DND-41 (cell line): ENCODE results near the gene RBAK.
"Not testable (repeated sequence)": the region's sequence is repeated elsewhere in the genome, so short reads cannot be mapped to it uniquely, and the experiment has no call there.

Source experiments
- ATAC-seq: fragments of 200-7000 bp; cut with Tn5 transposase; 3 replicates; pipeline ENCODE4 v1.9.1; 2021; ENCODE audit warnings: low read depth; ENCODE audit not compliant: insufficient read depth
- DNase-seq: peaks from one replicate; pipeline ENCODE4 v3.0.0-alpha.2; 2020
- H2AFZ ChIP-seq: 2 replicates; pipeline ENCODE4 v1.6.0; 2012; ENCODE audit warnings: low read depth, low read length
- H3K27ac ChIP-seq: 2 replicates; pipeline ENCODE4 v1.5.1; 2012; ENCODE audit warnings: low read length, inconsistent platforms
- H3K27me3 ChIP-seq: fragments of 200-600 bp; sonication (generic); 2 replicates; pipeline ENCODE4 v1.6.0; 2012; ENCODE audit warnings: low read length, mild to moderate bottlenecking, inconsistent platforms; ENCODE audit not compliant: insufficient read depth, poor library complexity
- H3K36me3 ChIP-seq: 2 replicates; pipeline ENCODE4 v1.5.1; 2012; ENCODE audit warnings: low read length, inconsistent platforms; ENCODE audit not compliant: insufficient read depth
- H3K4me1 ChIP-seq: 2 replicates; pipeline ENCODE4 v1.5.1; 2012; ENCODE audit warnings: mild to moderate bottlenecking, low read length; ENCODE audit not compliant: insufficient read depth
- H3K4me2 ChIP-seq: 2 replicates; pipeline ENCODE4 v1.6.0; 2012; ENCODE audit warnings: mild to moderate bottlenecking, moderate library complexity, low read length, inconsistent platforms; ENCODE audit not compliant: insufficient read depth
- H3K4me3 ChIP-seq, 2 experiments: fragments of 200-600 bp in 1 of 2; shearing (Covaris generic) in 1 of 2; 2 replicates each; pipeline ENCODE4 v1.5.1; 2012 to 2016; ENCODE audit warnings: inconsistent platforms in 2 of 2, low read length in 2 of 2, mild to moderate bottlenecking in 2 of 2, low read depth in 1 of 2, moderate library complexity in 1 of 2
- H3K79me2 ChIP-seq: 2 replicates; pipeline ENCODE4 v1.6.0; 2012; ENCODE audit warnings: low read length, inconsistent platforms; ENCODE audit not compliant: insufficient read depth
- H3K9ac ChIP-seq: 2 replicates; pipeline ENCODE4 v1.6.0; 2012; ENCODE audit warnings: low read depth, mild to moderate bottlenecking, inconsistent platforms, low read length, moderate library complexity
- H3K9me3 ChIP-seq: 2 replicates; pipeline ENCODE4 v1.5.1; 2012; ENCODE audit warnings: low read length, moderate library complexity, mild to moderate bottlenecking, inconsistent platforms; ENCODE audit not compliant: insufficient read depth, severe bottlenecking
- H4K20me1 ChIP-seq: 2 replicates; pipeline ENCODE4 v1.6.0; 2012; ENCODE audit warnings: low read length; ENCODE audit not compliant: insufficient read depth
- CTCF ChIP-seq: IDR thresholded peaks from 2 replicates; pipeline ENCODE4 v1.5.1; 2012; ENCODE audit warnings: borderline replicate concordance, low read length, moderate library complexity, mild to moderate bottlenecking; ENCODE audit not compliant: poor library complexity, severe bottlenecking; ENCODE audit errors: extremely low read depth
- EZH2 ChIP-seq: IDR thresholded peaks from 3 replicates; pipeline ENCODE4 v1.6.1; 2012; ENCODE audit warnings: borderline replicate concordance, low read depth, mild to moderate bottlenecking, moderate library complexity, low read length, inconsistent platforms; ENCODE audit not compliant: severe bottlenecking

RBAK gene

GRCh38 chr7:5043661-5044060, 2.0 kb upstream of the RBAK start:
- ATAC-seq (no peak), DNase-seq (no peak)
- Histone ChIP-seq H3K4me3 (no peak overlapping the region), H3K9ac (no peak overlapping the region), H3K36me3 (peaks cover 12% of the 10 kb centered on the region), H3K4me2 (no peak overlapping the region), H4K20me1 (peaks cover 4% of the 10 kb centered on the region; the same call in 1 of the 2 replicates), H3K27me3 (no peaks in the 10 kb centered on the region), H3K79me2 (peaks cover 19% of the 10 kb centered on the region), H3K4me1 (peaks cover 31% of the 10 kb centered on the region), H3K27ac (no peak overlapping the region), H2AFZ (no peak overlapping the region), H3K9me3 (no peaks in the 10 kb centered on the region)
- TF ChIP-seq CTCF (no peak), EZH2 (no peak)

- Histone ChIP-seq H3K79me2 (peaks cover 41% of the 10 kb centered on the region), H3K4me2 (peak overlapping the region; percentile 76), H3K27ac (peak overlapping the region; percentile 92), H3K9ac (peak overlapping the region; percentile 96), H3K36me3 (peaks cover 37% of the 10 kb centered on the region), H2AFZ (peak overlapping the region; percentile 86), H3K4me3 (peak overlapping the region; percentile 76 to 82; a peak in 3 of 4 replicates), H3K4me1 (peaks cover 26% of the 10 kb centered on the region), H3K9me3 (peaks cover 10% of the 10 kb centered on the region)
- DNase-seq: peak; percentile 31
- not testable (repeated sequence) for H3K27me3 ChIP-seq, H4K20me1 ChIP-seq, ATAC-seq
These were observed 705 bp downstream of the RBAK start for GRCh38 chr7:5046397-5046732.

GRCh38 chr7:5047127-5047526, 1.5 kb downstream of the RBAK start:
- peaks cover 19% of the 10 kb centered on the region for H3K4me1 ChIP-seq
- peaks cover 44% of the 10 kb centered on the region for H3K36me3 ChIP-seq
- not testable (repeated sequence) for H2AFZ ChIP-seq, ATAC-seq, H3K9ac ChIP-seq, H3K27me3 ChIP-seq, H4K20me1 ChIP-seq, DNase-seq, H3K27ac ChIP-seq
- H3K4me3 ChIP-seq: peak overlapping the region in 1 of 2 experiments; percentile 49; a peak in 2 of 4 replicates
- peaks cover 48% of the 10 kb centered on the region for H3K79me2 ChIP-seq
- peaks cover 18% of the 10 kb centered on the region for H3K9me3 ChIP-seq
- peak overlapping the region; percentile 59 for H3K4me2 ChIP-seq

- H3K36me3 ChIP-seq: peaks cover 79% of the 10 kb centered on the region
- no peak overlapping the region for H2AFZ ChIP-seq
- H3K9me3 ChIP-seq: peaks cover 34% of the 10 kb centered on the region
- H3K4me3 ChIP-seq: no peak overlapping the region
- H3K9ac ChIP-seq: no peak overlapping the region
- H3K79me2 ChIP-seq: peaks cover 78% of the 10 kb centered on the region
- no peak for ATAC-seq
- no peak for DNase-seq
- H3K4me1 ChIP-seq: peaks cover 8% of the 10 kb centered on the region
- no peak overlapping the region for H3K4me2 ChIP-seq
- TF ChIP-seq CTCF (no peak), EZH2 (no peak)
- peaks cover 4% of the 10 kb centered on the region; the same call in 1 of the 2 replicates for H4K20me1 ChIP-seq
- H3K27me3 ChIP-seq: no peaks in the 10 kb centered on the region
- no peak overlapping the region for H3K27ac ChIP-seq
These were observed 5.0 kb downstream of the RBAK start for GRCh38 chr7:5050676-5051075.

GRCh38 chr7:5051731-5052130, 6.1 kb downstream of the RBAK start:
- not testable (repeated sequence) for DNase-seq, H3K4me2 ChIP-seq, H3K4me1 ChIP-seq, H3K27ac ChIP-seq, H3K9ac ChIP-seq, H2AFZ ChIP-seq, H3K4me3 ChIP-seq, ATAC-seq, H3K27me3 ChIP-seq, H4K20me1 ChIP-seq
- Histone ChIP-seq H3K9me3 (peaks cover 34% of the 10 kb centered on the region), H3K79me2 (peaks cover 71% of the 10 kb centered on the region), H3K36me3 (peaks cover 89% of the 10 kb centered on the region)
